Muscle of leg (tissue), 11 donors: ENCODE results near the gene ACY1. TPM values are rescaled to one million over a fixed set of nuclear protein-coding genes. Genes with fewer than 3 reads are reported as not detected.

Experiments used
- DNase-seq: peaks from one replicate; pipeline ENCODE4 v3.0.0; 2013
- H3K27ac ChIP-seq: one replicate; pipeline ENCODE4 v1.5.1; 2013; ENCODE audit warnings: mild to moderate bottlenecking, low read length, control low read depth
- H3K27me3 ChIP-seq: one replicate; pipeline ENCODE4 v1.6.1; 2013; ENCODE audit warnings: low read length; ENCODE audit not compliant: control insufficient read depth, insufficient read depth
- H3K36me3 ChIP-seq: one replicate; pipeline ENCODE4 v1.6.1; 2013; ENCODE audit warnings: low read length; ENCODE audit not compliant: control insufficient read depth, insufficient read depth
- H3K4me1 ChIP-seq: one replicate; pipeline ENCODE4 v1.6.1; 2013; ENCODE audit warnings: low read length; ENCODE audit not compliant: control insufficient read depth, insufficient read depth
- H3K4me3 ChIP-seq: one replicate; pipeline ENCODE4 v1.5.1; 2013; ENCODE audit warnings: low read length, control low read depth
- H3K9me3 ChIP-seq: replicated peaks from 2 replicates; pipeline ENCODE4 v1.6.1; 2013; ENCODE audit warnings: low read depth, low read length; ENCODE audit not compliant: control insufficient read depth
- WGBS: methylation state at CpG from one replicate; pipeline ENCODE4 v1.1.5; 2013; ENCODE audit warnings: missing lambda C conversion rate; ENCODE audit not compliant: insufficient coverage; 5-methylcytosine and 5-hydroxymethylcytosine counted together
- polyA plus RNA-seq, 8 donors: library from polyadenylated mRNA; unstranded; fragments of 120-200 nt; gene quantifications; one replicate each; pipeline versions ENCODE4 v1.2.1 to v1.2.3, GENCODE V29; 2013; ENCODE audit warnings: inconsistent platforms in 1 of 8, low replicate concordance in 1 of 8; ENCODE audit not compliant: insufficient read length in 8 of 8, insufficient read depth in 1 of 8
- total RNA-seq: library from RNA; stranded (reverse); fragments of 120-200 nt; gene quantifications from one replicate; pipeline ENCODE4 v1.2.4, GENCODE V29; 2013

The ACY1 gene
- total and polyA plus RNA-seq, 9 donors, result 10.2 to 20.7 (median 13.8) TPM

GRCh38 chr3:52005571-52005986, 22.2 kb downstream of the ACY1 start:
- H3K4me1 ChIP-seq, result peaks cover 42% of the 10 kb centered on the region
- DNase-seq, result peak; percentile 84
- WGBS, result 3% methylated on average over 13 of the region's 15 CpGs
- H3K27ac ChIP-seq, result peak overlapping the region; percentile 55
- no peaks in the 10 kb centered on the region for H3K36me3 ChIP-seq
- no peaks in the 10 kb centered on the region for H3K9me3 ChIP-seq
- no peak overlapping the region for H3K4me3 ChIP-seq
- peaks cover 2% of the 10 kb centered on the region for H3K27me3 ChIP-seq

GRCh38 chr3:52006017-52006819, 22.9 kb downstream of the ACY1 start:
- DNase-seq, result no peak
- H3K4me1 ChIP-seq, result peaks cover 42% of the 10 kb centered on the region
- H3K27me3 ChIP-seq, result peaks cover 2% of the 10 kb centered on the region
- WGBS, result 49% methylated on average over 7 of the region's 8 CpGs
- no peaks in the 10 kb centered on the region for H3K9me3 ChIP-seq
- no peaks in the 10 kb centered on the region for H3K36me3 ChIP-seq
- H3K27ac ChIP-seq, result peak overlapping the region; percentile 55
- no peak overlapping the region for H3K4me3 ChIP-seq

GRCh38 chr3:52006820-52007133, 23.4 kb downstream of the ACY1 start:
- peaks cover 2% of the 10 kb centered on the region for H3K27me3 ChIP-seq
- H3K9me3 ChIP-seq, result no peaks in the 10 kb centered on the region
- peaks cover 37% of the 10 kb centered on the region for H3K4me1 ChIP-seq
- H3K4me3 ChIP-seq, result no peak overlapping the region
- no peaks in the 10 kb centered on the region for H3K36me3 ChIP-seq
- DNase-seq, result no peak
- WGBS, result 75% methylated on average over 2 of the region's 6 CpGs
- H3K27ac ChIP-seq, result no peak overlapping the region

- WGBS, result no CpG with 5 or more reads among the region's 4 CpGs
- no peaks in the 10 kb centered on the region for H3K36me3 ChIP-seq
- H3K27me3 ChIP-seq, result peaks cover 2% of the 10 kb centered on the region
- peaks cover 36% of the 10 kb centered on the region for H3K4me1 ChIP-seq
- no peak for DNase-seq
- no peak overlapping the region for H3K4me3 ChIP-seq
- H3K9me3 ChIP-seq, result no peaks in the 10 kb centered on the region
- no peak overlapping the region for H3K27ac ChIP-seq
Measured at GRCh38 chr3:52007291-52007690, 24.0 kb downstream of the ACY1 start.

- no peaks in the 10 kb centered on the region for H3K9me3 ChIP-seq
- no peaks in the 10 kb centered on the region for H3K36me3 ChIP-seq
- no peaks in the 10 kb centered on the region for H3K27me3 ChIP-seq
- no peak overlapping the region for H3K4me3 ChIP-seq
- H3K4me1 ChIP-seq, result peaks cover 22% of the 10 kb centered on the region
- DNase-seq, result no peak
- no peak overlapping the region for H3K27ac ChIP-seq
Measured at GRCh38 chr3:52010431-52010830, 27.1 kb downstream of the ACY1 start.

GRCh38 chr3:52012699-52013098, 29.4 kb downstream of the ACY1 start:
- DNase-seq, result no peak
- no peak overlapping the region for H3K27ac ChIP-seq
- H3K9me3 ChIP-seq, result no peaks in the 10 kb centered on the region
- H3K36me3 ChIP-seq, result no peaks in the 10 kb centered on the region
- H3K4me3 ChIP-seq, result no peak overlapping the region
- WGBS, result 62% methylated on average over 7 of the region's 7 CpGs
- H3K4me1 ChIP-seq, result peaks cover 23% of the 10 kb centered on the region
- no peaks in the 10 kb centered on the region for H3K27me3 ChIP-seq

GRCh38 chr3:52013802-52014598, 30.7 kb downstream of the ACY1 start:
- H3K9me3 ChIP-seq, result no peaks in the 10 kb centered on the region
- no peak overlapping the region for H3K27ac ChIP-seq
- no peaks in the 10 kb centered on the region for H3K27me3 ChIP-seq
- 78% methylated on average over 6 of the region's 6 CpGs for WGBS
- H3K4me3 ChIP-seq, result no peak overlapping the region
- no peaks in the 10 kb centered on the region for H3K36me3 ChIP-seq
- peaks cover 29% of the 10 kb centered on the region for H3K4me1 ChIP-seq
- DNase-seq, result no peak

- no peaks in the 10 kb centered on the region for H3K27me3 ChIP-seq
- no peaks in the 10 kb centered on the region for H3K36me3 ChIP-seq
- WGBS, result 80% methylated on average over 6 of the region's 8 CpGs
- H3K4me1 ChIP-seq, result peaks cover 35% of the 10 kb centered on the region
- H3K4me3 ChIP-seq, result no peak overlapping the region
- H3K27ac ChIP-seq, result no peak overlapping the region
- no peak for DNase-seq
- no peaks in the 10 kb centered on the region for H3K9me3 ChIP-seq
Measured at GRCh38 chr3:52014613-52015012, 31.3 kb downstream of the ACY1 start.

GRCh38 chr3:52015438-52016228, 32.3 kb downstream of the ACY1 start:
- H3K36me3 ChIP-seq, result no peaks in the 10 kb centered on the region
- no peak overlapping the region for H3K4me3 ChIP-seq
- H3K27me3 ChIP-seq, result no peaks in the 10 kb centered on the region
- DNase-seq, result no peak
- WGBS, result 75% methylated on average over 11 of the region's 13 CpGs
- H3K27ac ChIP-seq, result no peak overlapping the region
- H3K9me3 ChIP-seq, result no peaks in the 10 kb centered on the region
- H3K4me1 ChIP-seq, result peaks cover 45% of the 10 kb centered on the region

- peak; percentile 71 for DNase-seq
- Histone ChIP-seq H3K4me3 (no peak overlapping the region), H3K4me1 (peaks cover 64% of the 10 kb centered on the region), H3K27me3 (no peaks in the 10 kb centered on the region), H3K27ac (peak overlapping the region; percentile 59), H3K36me3 (no peaks in the 10 kb centered on the region), H3K9me3 (no peaks in the 10 kb centered on the region)
- 35% methylated on average over 8 of the region's 11 CpGs for WGBS
Measured at GRCh38 chr3:52017586-52017985, 34.3 kb downstream of the ACY1 start.
